Fibroblast of lung (primary cell): ENCODE data around the gene TNC. TPM values are rescaled to one million over a fixed set of nuclear protein-coding genes. Genes with fewer than 3 reads are reported as not detected.

Experiments
- DNase-seq, 2 donors: peaks; one replicate each; pipeline versions ENCODE4 v3.0.0 to v3.0.0-alpha.2; 2010; ENCODE audit warnings: low read depth in 2 of 2
- H2AFZ ChIP-seq: 2 replicates; pipeline ENCODE4 v1.5.1; 2012; ENCODE audit warnings: low read length, control low read depth, inconsistent platforms
- H3K27ac ChIP-seq: 2 replicates; pipeline ENCODE4 v1.5.1; 2011; ENCODE audit warnings: low read length, control low read depth; ENCODE audit not compliant: insufficient read depth
- H3K27me3 ChIP-seq: 2 replicates; pipeline ENCODE4 v1.5.1; 2011; ENCODE audit warnings: mild to moderate bottlenecking, low read length; ENCODE audit not compliant: control insufficient read depth, insufficient read depth
- H3K36me3 ChIP-seq: 2 replicates; pipeline ENCODE4 v1.5.1; 2011; ENCODE audit warnings: low read length; ENCODE audit not compliant: control insufficient read depth, insufficient read depth
- H3K4me1 ChIP-seq: 2 replicates; pipeline ENCODE4 v1.5.1; 2011; ENCODE audit warnings: low read length; ENCODE audit not compliant: control insufficient read depth, insufficient read depth; ENCODE audit errors: extremely low read depth
- H3K4me2 ChIP-seq: 2 replicates; pipeline ENCODE4 v1.5.1; 2011; ENCODE audit warnings: low read length, control low read depth; ENCODE audit not compliant: insufficient read depth; ENCODE audit errors: extremely low read depth
- H3K4me3 ChIP-seq, 4 experiments: fragments of 200-600 bp in 1 of 4; sonication (generic) in 1 of 4; replicated peaks in 1 of 4; 2 replicates each; pipeline ENCODE4 v1.5.1; 2011 to 2016; ENCODE audit warnings: low read length in 4 of 4, low read depth in 3 of 4, mild to moderate bottlenecking in 3 of 4, control low read depth in 2 of 4, inconsistent platforms in 1 of 4, mixed read lengths in 1 of 4; ENCODE audit not compliant: insufficient read depth in 1 of 4; ENCODE audit errors: control extremely low read depth in 1 of 4
- H3K79me2 ChIP-seq: 2 replicates; pipeline ENCODE4 v1.5.1; 2012; ENCODE audit warnings: mild to moderate bottlenecking, low read length, inconsistent platforms; ENCODE audit not compliant: control insufficient read depth, insufficient read depth
- H3K9ac ChIP-seq: 2 replicates; pipeline ENCODE4 v1.5.1; 2011; ENCODE audit warnings: mild to moderate bottlenecking, low read length, control low read depth; ENCODE audit not compliant: insufficient read depth
- H3K9me3 ChIP-seq: 2 replicates; pipeline ENCODE4 v1.5.1; 2012; ENCODE audit warnings: low read depth, low read length; ENCODE audit not compliant: control insufficient read depth, insufficient read depth
- H4K20me1 ChIP-seq: 2 replicates; pipeline ENCODE4 v1.5.1; 2011; ENCODE audit warnings: low read length; ENCODE audit not compliant: control insufficient read depth, insufficient read depth; ENCODE audit errors: extremely low read depth
- EZH2 ChIP-seq: IDR thresholded peaks from 2 replicates; pipeline ENCODE4 v1.5.1; 2012; ENCODE audit warnings: low read length, control low read depth, mild to moderate bottlenecking; ENCODE audit errors: missing control alignments
- polyA plus RNA-seq, 2 donors: library from polyadenylated mRNA; depleted of rRNA in 1 of 2; stranded (reverse) in 1 of 2; unstranded in 1 of 2; fragments of >200 nt; gene quantifications; 2 replicates each; pipeline ENCODE4 v1.2.1, GENCODE V29; 2011 to 2012; ENCODE audit warnings: missing spikeins in 1 of 2
- total RNA-seq: library from RNA; depleted of rRNA; stranded (reverse); fragments of >200 nt; gene quantifications from 2 replicates; pipeline ENCODE4 v1.2.1, GENCODE V29; 2014
- TF ChIP-seq, protein P1 (sequence below), 2 donors: IDR thresholded peaks in 1 of 2; conservative IDR thresholded peaks in 1 of 2; 1 replicate in 1 of 2; 2 replicates in 1 of 2; pipeline ENCODE4 v1.5.1; 2011 to 2012; ENCODE audit warnings: low read length in 2 of 2, control low read depth in 1 of 2, inconsistent platforms in 1 of 2, low read depth in 1 of 2, mild to moderate bottlenecking in 1 of 2

The TNC gene
- total and polyA plus RNA-seq, 2 donors (not counting 1 experiment from before 2014, with no cell fraction given): 227 to 560 TPM

- no peak overlapping the region for H3K9ac ChIP-seq
- DNase-seq: peak in 1 of 2 donors; percentile 22
- no peak overlapping the region for H3K4me2 ChIP-seq
- no peaks in the 10 kb centered on the region for H3K36me3 ChIP-seq
- peaks cover 18% of the 10 kb centered on the region for H3K4me1 ChIP-seq
- TF ChIP-seq, protein P1, sequence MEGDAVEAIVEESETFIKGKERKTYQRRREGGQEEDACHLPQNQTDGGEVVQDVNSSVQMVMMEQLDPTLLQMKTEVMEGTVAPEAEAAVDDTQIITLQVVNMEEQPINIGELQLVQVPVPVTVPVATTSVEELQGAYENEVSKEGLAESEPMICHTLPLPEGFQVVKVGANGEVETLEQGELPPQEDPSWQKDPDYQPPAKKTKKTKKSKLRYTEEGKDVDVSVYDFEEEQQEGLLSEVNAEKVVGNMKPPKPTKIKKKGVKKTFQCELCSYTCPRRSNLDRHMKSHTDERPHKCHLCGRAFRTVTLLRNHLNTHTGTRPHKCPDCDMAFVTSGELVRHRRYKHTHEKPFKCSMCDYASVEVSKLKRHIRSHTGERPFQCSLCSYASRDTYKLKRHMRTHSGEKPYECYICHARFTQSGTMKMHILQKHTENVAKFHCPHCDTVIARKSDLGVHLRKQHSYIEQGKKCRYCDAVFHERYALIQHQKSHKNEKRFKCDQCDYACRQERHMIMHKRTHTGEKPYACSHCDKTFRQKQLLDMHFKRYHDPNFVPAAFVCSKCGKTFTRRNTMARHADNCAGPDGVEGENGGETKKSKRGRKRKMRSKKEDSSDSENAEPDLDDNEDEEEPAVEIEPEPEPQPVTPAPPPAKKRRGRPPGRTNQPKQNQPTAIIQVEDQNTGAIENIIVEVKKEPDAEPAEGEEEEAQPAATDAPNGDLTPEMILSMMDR (conservative IDR thresholded peaks at IDR 0.05 in 1 of 2, IDR thresholded peaks at IDR 0.05 in 1 of 2; ENCODE audit: low read depth in 1 of 2, low read length in 2 of 2): no peak
- TF ChIP-seq EZH2: no peak
- H3K9me3 ChIP-seq: no peaks in the 10 kb centered on the region
- H3K27me3 ChIP-seq: no peaks in the 10 kb centered on the region
- no peak overlapping the region for H3K27ac ChIP-seq
- no peak overlapping the region for H2AFZ ChIP-seq
- no peak overlapping the region for H3K4me3 ChIP-seq
- H4K20me1 ChIP-seq: no peaks in the 10 kb centered on the region
- no peaks in the 10 kb centered on the region for H3K79me2 ChIP-seq
Measured at GRCh38 chr9:115138151-115138550, 20.2 kb upstream of the TNC start.

DNA sequence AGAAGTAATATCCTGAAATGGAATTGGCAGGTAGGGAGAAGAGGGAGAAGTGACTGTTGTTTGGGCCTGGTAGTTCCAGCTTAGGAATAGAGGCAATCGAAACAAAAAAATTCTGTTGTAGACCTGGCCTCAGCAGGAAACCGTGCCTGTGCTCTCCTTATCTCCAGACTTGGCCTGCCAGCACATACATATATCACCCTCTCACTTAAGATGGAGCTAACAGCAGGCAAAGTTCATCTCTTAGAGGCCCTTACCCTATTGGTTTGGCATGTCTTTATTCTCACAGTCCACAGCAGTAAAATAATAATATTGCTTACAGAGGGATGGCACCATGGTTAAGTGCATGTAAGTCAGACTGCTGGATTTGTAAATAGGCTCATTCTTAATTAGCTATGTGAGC, 19.6 kb upstream of the TNC start:
- H3K4me2 ChIP-seq: no peak overlapping the region

GRCh38 chr9:115135821-115136778, 18.1 kb upstream of the TNC start:
- H2AFZ ChIP-seq: no peak overlapping the region
- H3K79me2 ChIP-seq: no peaks in the 10 kb centered on the region
- H3K36me3 ChIP-seq: no peaks in the 10 kb centered on the region
- H3K27ac ChIP-seq: peak overlapping the region; percentile 69
- no peaks in the 10 kb centered on the region for H3K27me3 ChIP-seq
- no peak overlapping the region for H3K4me3 ChIP-seq
- H3K9ac ChIP-seq: no peak overlapping the region
- no peaks in the 10 kb centered on the region for H4K20me1 ChIP-seq
- peaks cover 27% of the 10 kb centered on the region for H3K4me1 ChIP-seq
- H3K9me3 ChIP-seq: no peaks in the 10 kb centered on the region
- no peak for TF ChIP-seq EZH2
- TF ChIP-seq, protein P1 (conservative IDR thresholded peaks at IDR 0.05 in 1 of 2, IDR thresholded peaks at IDR 0.05 in 1 of 2; ENCODE audit: low read depth in 1 of 2, low read length in 2 of 2): no peak
- peak overlapping the region; percentile 17 for H3K4me2 ChIP-seq
- peak; percentile 57 to 75 for DNase-seq

More for the DNA sequence above, 19.6 kb upstream of the TNC start:
- peaks cover 23% of the 10 kb centered on the region for H3K4me1 ChIP-seq
- H3K36me3 ChIP-seq: no peaks in the 10 kb centered on the region
- H3K9ac ChIP-seq: no peak overlapping the region
- no peaks in the 10 kb centered on the region for H3K27me3 ChIP-seq
- TF ChIP-seq, protein P1 (conservative IDR thresholded peaks at IDR 0.05 in 1 of 2, IDR thresholded peaks at IDR 0.05 in 1 of 2; ENCODE audit: low read depth in 1 of 2, low read length in 2 of 2): no peak
- no peak for TF ChIP-seq EZH2
- H3K4me3 ChIP-seq: no peak overlapping the region
- H4K20me1 ChIP-seq: no peaks in the 10 kb centered on the region
- H3K27ac ChIP-seq: no peak overlapping the region
- H2AFZ ChIP-seq: no peak overlapping the region
- peak in 1 of 2 donors; percentile 30 for DNase-seq
- no peaks in the 10 kb centered on the region for H3K9me3 ChIP-seq
- no peaks in the 10 kb centered on the region for H3K79me2 ChIP-seq
